ENCODE data around the gene WDR59. TPM values are rescaled to one million over a fixed set of nuclear protein-coding genes. Genes with fewer than 3 reads are reported as not detected.
"Not testable (repeated sequence)": the region's sequence is repeated elsewhere in the genome, so short reads cannot be mapped to it uniquely, and the experiment has no call there.

Gene WDR59
- polyA plus RNA-seq, 1 experiment, result 48.1 TPM

GRCh38 chr16:75019007-75019406 is 34.1 kb upstream of the WDR59 start:
- no peak for TF ChIP-seq CTCF (IDR thresholded peaks at IDR 0.05; ENCODE audit: low read depth, low read length)
- H3K27me3 ChIP-seq (ENCODE audit: control insufficient read depth, insufficient read depth, low read length), result no peaks in the 10 kb centered on the region
- CTCF ChIA-PET, result interaction anchor here (1.0 to 1.7 kb wide), 2 partner anchors 21 to 43 kb away, joined by 3 to 6 read pairs; partner anchors contain the start of gene ZNRF1
- POLR2A ChIA-PET, result no interaction called here
- no peak for DNase-seq (ENCODE audit: low read depth, low spot score)
- H3K4me3 ChIP-seq (ENCODE audit: low read depth, low read length), result no peak overlapping the region
- H3K27ac ChIP-seq (ENCODE audit: low read depth, low read length), result no peak overlapping the region
- peaks cover 17% of the 10 kb centered on the region for H3K9me3 ChIP-seq (ENCODE audit: control insufficient read depth, insufficient read depth, low read length)

- ChIA-PET CTCF (interaction anchor here (1.8 kb wide), 1 partner anchor 20 kb away, joined by 6 read pairs; the partner anchor contains the start of gene ZNRF1), POLR2A (no interaction called here)
- TF ChIP-seq CTCF (IDR thresholded peaks at IDR 0.05; ENCODE audit: low read depth, low read length), result no peak
- Histone ChIP-seq H3K9me3 (ENCODE audit: control insufficient read depth, insufficient read depth, low read length) (peaks cover 17% of the 10 kb centered on the region), H3K4me3 (ENCODE audit: low read depth, low read length) (no peak overlapping the region), H3K27me3 (ENCODE audit: control insufficient read depth, insufficient read depth, low read length) (no peaks in the 10 kb centered on the region), H3K27ac (ENCODE audit: low read depth, low read length) (no peak overlapping the region)
- DNase-seq (ENCODE audit: low read depth, low spot score), result no peak
Measured at GRCh38 chr16:75017670-75018525, 33.0 kb upstream of the WDR59 start.

- H3K27me3 ChIP-seq (ENCODE audit: control insufficient read depth, insufficient read depth, low read length); H3K4me3 ChIP-seq (ENCODE audit: low read depth, low read length); DNase-seq (ENCODE audit: low read depth, low spot score); H3K27ac ChIP-seq (ENCODE audit: low read depth, low read length); POLR2A ChIA-PET: not testable (repeated sequence)
- CTCF ChIA-PET, result interaction anchor here (0.6 to 1.8 kb wide), 3 partner anchors 18 to 94 kb away, joined by 3 to 6 read pairs (median 3); partner anchors contain the start of gene ZNRF1
- H3K9me3 ChIP-seq (ENCODE audit: control insufficient read depth, insufficient read depth, low read length), result peaks cover 14% of the 10 kb centered on the region
Measured at GRCh38 chr16:75016451-75017081, 31.6 kb upstream of the WDR59 start.

GRCh38 chr16:75014318-75014717 is 29.4 kb upstream of the WDR59 start:
- POLR2A ChIA-PET, result no interaction called here
- Histone ChIP-seq H3K27ac (ENCODE audit: low read depth, low read length) (no peak overlapping the region), H3K27me3 (ENCODE audit: control insufficient read depth, insufficient read depth, low read length) (no peaks in the 10 kb centered on the region), H3K9me3 (ENCODE audit: control insufficient read depth, insufficient read depth, low read length) (no peaks in the 10 kb centered on the region), H3K4me3 (ENCODE audit: low read depth, low read length) (no peak overlapping the region)
- TF ChIP-seq CTCF (IDR thresholded peaks at IDR 0.05; ENCODE audit: low read depth, low read length), result no peak
- CTCF ChIA-PET, result interaction anchor here (1.7 kb wide), 1 partner anchor 97 kb away, joined by 3 read pairs; no protein-coding TSS in a partner anchor
- DNase-seq (ENCODE audit: low read depth, low spot score), result no peak

- H3K27me3 ChIP-seq (ENCODE audit: control insufficient read depth, insufficient read depth, low read length); CTCF ChIA-PET; H3K27ac ChIP-seq (ENCODE audit: low read depth, low read length); DNase-seq (ENCODE audit: low read depth, low spot score); POLR2A ChIA-PET; H3K4me3 ChIP-seq (ENCODE audit: low read depth, low read length); H3K9me3 ChIP-seq (ENCODE audit: control insufficient read depth, insufficient read depth, low read length): not testable (repeated sequence)
Measured at GRCh38 chr16:75013123-75013522, 28.2 kb upstream of the WDR59 start.
